Dermis blood vessel endothelial cell (primary cell): ENCODE data around the gene ZBTB21. TPM values are rescaled to one million over a fixed set of nuclear protein-coding genes. Genes with fewer than 3 reads are reported as not detected.

ENCODE experiments used
- DNase-seq: peaks from one replicate; pipeline ENCODE4 v3.0.0; 2010
- total RNA-seq: library from RNA; depleted of rRNA; stranded (reverse); fragments of >200 nt; gene quantifications from 2 replicates; pipeline ENCODE4 v1.2.3, GENCODE V29; 2014

Gene ZBTB21
- total RNA-seq: 5.3 and 6.1 TPM in 2 replicates

- DNase-seq: peak; percentile 99
Measured at GRCh38 chr21:42009831-42010506, at the start of gene ZBTB21. ZBTB21 (minus strand) TSS chr21:42010360; CDS start chr21:41994095, 16,265 bp downstream.

- no peak for DNase-seq
Measured at GRCh38 chr21:42059721-42060120, 49.6 kb upstream of the ZBTB21 start.

GRCh38 chr21:42059141-42059540 is 49.0 kb upstream of the ZBTB21 start:
- DNase-seq: no peak

GRCh38 chr21:42058631-42059111 is 48.5 kb upstream of the ZBTB21 start:
- DNase-seq: no peak

- DNase-seq: no peak
Measured at GRCh38 chr21:42057851-42058437, 47.8 kb upstream of the ZBTB21 start.

GRCh38 chr21:42056996-42057689 is 47.0 kb upstream of the ZBTB21 start:
- peak; percentile 14 for DNase-seq

- no peak for DNase-seq
Measured at GRCh38 chr21:42056468-42056867, 46.3 kb upstream of the ZBTB21 start.

GRCh38 chr21:42055425-42055824 is 45.3 kb upstream of the ZBTB21 start:
- no peak for DNase-seq

- DNase-seq: peak; percentile 26
Measured at GRCh38 chr21:42051788-42052187, 41.6 kb upstream of the ZBTB21 start.

- DNase-seq: no peak
Measured at GRCh38 chr21:42049578-42050430, 39.6 kb upstream of the ZBTB21 start.

- no peak for DNase-seq
Measured at GRCh38 chr21:42048870-42049577, 38.9 kb upstream of the ZBTB21 start.

GRCh38 chr21:42047821-42048613 is 37.9 kb upstream of the ZBTB21 start:
- peak; percentile 73 for DNase-seq

- DNase-seq: no peak
Measured at GRCh38 chr21:42044871-42045495, 34.8 kb upstream of the ZBTB21 start.

- DNase-seq: no peak
Measured at GRCh38 chr21:42043961-42044360, 33.8 kb upstream of the ZBTB21 start.

- DNase-seq: no peak
Measured at GRCh38 chr21:42043201-42043895, 33.2 kb upstream of the ZBTB21 start.

- DNase-seq: no peak
Measured at GRCh38 chr21:42042651-42043050, 32.5 kb upstream of the ZBTB21 start.

- DNase-seq: no peak
Measured at GRCh38 chr21:42041711-42042110, 31.6 kb upstream of the ZBTB21 start.

- DNase-seq: no peak
Measured at GRCh38 chr21:42041246-42041645, 31.1 kb upstream of the ZBTB21 start.

- DNase-seq: peak; percentile 47
Measured at GRCh38 chr21:42040411-42041180, 30.4 kb upstream of the ZBTB21 start.
